ENCODE results near the gene TSPYL1.

The TSPYL1 gene

GRCh38 chr6:116258520-116258919 is 21.2 kb downstream of the TSPYL1 start:
- no peak for DNase-seq (ENCODE audit: low read depth)

DNA sequence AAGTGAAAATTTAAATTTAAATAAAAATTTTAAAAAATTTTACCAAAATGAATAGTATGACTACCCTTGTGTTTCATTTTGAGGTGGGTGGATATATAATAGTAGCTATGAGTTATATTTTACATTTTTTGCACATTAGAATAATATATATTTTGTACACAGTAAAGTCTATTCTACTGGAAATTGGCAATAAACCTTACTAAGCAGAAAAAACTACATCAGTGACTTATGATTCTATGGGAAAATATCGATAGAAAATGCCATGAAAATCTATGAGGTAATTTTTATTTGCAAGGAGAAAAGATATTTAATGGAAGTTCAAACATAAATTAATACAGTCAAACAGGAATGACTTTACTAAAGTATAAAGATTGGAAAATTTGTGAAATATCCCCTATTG is 23.0 kb downstream of the TSPYL1 start:
- DNase-seq (ENCODE audit: low read depth), result no peak

GRCh38 chr6:116255246-116255800 is 24.4 kb downstream of the TSPYL1 start:
- no peak for DNase-seq (ENCODE audit: low read depth)

DNA sequence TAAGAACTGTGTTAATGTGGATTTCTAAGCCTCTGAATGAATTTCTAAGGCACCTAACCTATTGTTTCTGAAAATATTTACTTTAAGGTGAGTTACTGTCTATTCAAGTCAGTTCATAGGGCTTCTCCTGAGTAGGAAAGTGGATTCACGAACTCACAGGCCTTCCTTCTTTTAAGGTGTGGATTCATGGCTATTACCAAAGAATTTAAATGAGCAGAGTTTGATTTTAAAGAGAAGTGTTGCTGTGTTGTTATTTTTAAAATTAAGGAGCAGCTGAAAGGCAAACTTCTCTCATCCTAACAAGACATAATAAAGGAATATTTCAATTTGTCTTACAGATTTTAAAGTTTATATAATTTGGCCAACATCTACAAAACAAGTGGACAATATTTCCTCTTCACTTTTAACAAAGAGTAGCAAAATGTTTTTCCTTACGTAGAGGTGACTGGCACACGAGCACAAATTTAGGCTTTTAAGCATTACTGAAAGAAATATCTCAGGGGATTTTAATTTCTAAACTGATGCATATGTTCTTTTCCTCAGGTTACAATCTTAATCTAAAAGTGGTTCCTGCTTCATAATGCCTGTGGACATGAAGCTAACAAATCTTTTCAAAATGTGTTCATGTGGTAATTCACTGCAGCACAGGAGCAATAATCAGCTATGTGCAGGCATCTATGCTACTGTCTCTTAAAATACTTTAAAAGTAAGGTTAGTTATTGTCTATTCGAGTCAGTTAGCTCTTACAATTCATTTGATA is 25.3 kb downstream of the TSPYL1 start:
- no peak for DNase-seq (ENCODE audit: low read depth)

DNA sequence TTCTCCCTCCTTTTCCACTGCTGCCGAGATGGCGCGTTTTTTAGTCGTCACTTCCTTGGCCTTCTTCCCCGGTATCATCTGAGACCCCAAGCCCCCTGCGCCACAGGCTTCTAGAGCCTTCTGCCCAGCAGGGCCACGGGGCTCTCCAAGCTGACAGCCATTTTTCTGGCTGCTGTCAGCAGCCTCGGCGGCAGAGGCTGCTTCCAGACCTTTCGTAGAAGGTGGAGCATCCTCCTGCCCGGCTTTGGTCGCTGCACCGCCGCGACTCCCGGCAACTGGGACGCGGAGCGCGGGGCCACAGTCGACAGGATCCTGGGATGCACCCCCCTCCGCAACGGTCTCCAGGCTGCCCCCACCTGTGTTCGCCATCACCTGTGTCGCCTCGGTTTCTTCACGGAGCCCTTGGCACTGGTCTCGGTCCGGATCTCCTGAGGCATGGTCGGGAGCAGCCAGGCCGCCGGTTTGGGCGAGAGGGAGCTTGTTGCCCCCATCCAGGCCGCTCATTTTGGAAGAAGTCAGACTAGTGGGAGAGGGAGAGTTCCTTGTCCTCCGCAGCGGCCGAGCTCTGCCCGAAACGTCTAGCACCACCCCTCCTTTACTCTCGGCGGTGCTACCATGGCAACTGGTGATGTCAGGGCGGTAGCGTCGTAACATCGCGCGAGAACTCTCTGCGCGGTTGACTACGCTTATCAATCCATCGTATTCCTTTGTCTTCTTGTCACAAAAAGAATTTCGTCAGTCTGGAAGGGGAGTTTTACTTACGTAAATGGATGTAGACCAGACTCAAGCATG is 26.0 kb downstream of the TSPYL1 start, which contains the start of gene TSPYL4:
TSS of gene TSPYL4 (minus strand) at position 571 of the 792 bp plus-strand sequence. CDS start at position 504, 67 bp downstream.
- peak; percentile 84 for DNase-seq (ENCODE audit: low read depth)

- DNase-seq (ENCODE audit: low read depth), result no peak
Measured at GRCh38 chr6:116253188-116253504, 26.6 kb downstream of the TSPYL1 start.

GRCh38 chr6:116251568-116252384 is 28.0 kb downstream of the TSPYL1 start:
- DNase-seq (ENCODE audit: low read depth), result no peak

DNA sequence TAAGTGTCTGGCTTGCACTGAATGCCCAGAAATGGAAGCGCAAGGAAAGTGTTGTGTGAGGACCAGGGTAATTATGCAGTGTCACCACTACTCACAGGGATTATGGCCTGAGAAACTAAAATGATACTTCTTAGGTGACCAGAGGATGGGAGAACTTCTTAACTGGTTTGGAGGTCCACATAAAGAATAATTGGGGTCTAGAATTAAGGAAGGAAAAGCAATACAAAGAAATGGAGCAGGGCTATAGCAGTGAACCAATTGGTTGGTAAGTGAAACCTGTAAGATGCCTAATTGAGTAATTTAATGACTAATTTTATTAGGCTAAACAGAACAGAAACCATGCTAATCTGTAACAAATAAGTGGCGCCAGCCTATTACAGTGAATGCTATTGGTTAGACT is 31.2 kb downstream of the TSPYL1 start:
- DNase-seq (ENCODE audit: low read depth), result no peak

DNA sequence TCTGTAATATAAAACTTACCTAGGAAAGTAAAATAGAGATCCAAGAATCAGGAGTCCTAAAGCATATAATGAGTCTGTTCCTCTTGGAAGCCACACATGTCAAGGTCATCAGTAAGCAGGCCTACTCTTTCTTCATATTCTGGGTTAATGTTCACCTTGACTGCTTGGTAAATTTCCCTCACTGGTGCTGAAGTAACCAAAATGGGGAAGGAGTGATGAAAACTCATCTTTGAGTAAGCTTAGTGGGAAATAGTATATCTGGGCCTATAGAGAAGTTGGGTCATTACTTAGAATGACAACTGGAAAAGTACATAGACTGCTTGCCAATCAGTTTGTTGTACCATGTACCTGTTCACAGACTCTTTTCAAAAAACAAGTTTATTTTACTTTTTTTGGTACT is 32.4 kb downstream of the TSPYL1 start:
- DNase-seq (ENCODE audit: low read depth), result no peak

- no peak for DNase-seq (ENCODE audit: low read depth)
Measured at GRCh38 chr6:116246089-116246488, 33.6 kb downstream of the TSPYL1 start.

- no peak for DNase-seq (ENCODE audit: low read depth)
Measured at GRCh38 chr6:116244284-116244683, 35.4 kb downstream of the TSPYL1 start.

- no peak for DNase-seq (ENCODE audit: low read depth)
Measured at GRCh38 chr6:116239856-116240255, 39.9 kb downstream of the TSPYL1 start.

- DNase-seq (ENCODE audit: low read depth), result no peak
Measured at GRCh38 chr6:116239256-116239655, 40.5 kb downstream of the TSPYL1 start.

DNA sequence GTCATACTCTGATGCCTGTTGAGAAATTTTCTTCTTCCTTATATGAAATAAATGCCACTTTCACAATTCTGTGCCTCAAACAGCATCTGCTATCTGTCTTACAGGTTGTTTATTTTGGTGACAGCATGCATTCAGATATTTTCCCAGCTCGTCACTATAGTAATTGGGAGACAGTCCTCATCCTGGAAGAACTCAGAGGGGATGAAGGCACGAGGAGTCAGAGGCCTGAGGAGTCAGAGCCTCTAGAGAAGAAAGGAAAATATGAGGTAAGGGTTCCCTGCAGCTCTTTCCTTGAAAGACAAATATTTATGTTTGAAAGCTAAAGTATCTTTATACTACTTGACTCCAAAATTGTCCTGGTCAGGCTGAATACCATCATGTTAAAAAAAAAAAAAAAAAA is 41.6 kb downstream of the TSPYL1 start:
- no peak for DNase-seq (ENCODE audit: low read depth)

GRCh38 chr6:116234689-116235088 is 45.0 kb downstream of the TSPYL1 start:
- no peak for DNase-seq (ENCODE audit: low read depth)

- DNase-seq (ENCODE audit: low read depth), result no peak
Measured at GRCh38 chr6:116229287-116229913, 50.3 kb downstream of the TSPYL1 start.
